K562 (cell line): ENCODE data around the gene TSPAN14. TPM values are rescaled to one million over a fixed set of nuclear protein-coding genes. Genes with fewer than 3 reads are reported as not detected.

Experiments
- ATAC-seq: fragments of 200-7000 bp; cut with Tn5 transposase; 3 replicates; pipeline ENCODE4 v1.9.1; 2020; ENCODE audit warnings: moderate library complexity
- BruUV-seq: library from RNA; stranded (reverse); fragments of 400-500 nt; replicated peaks from 2 replicates; lab custom pipeline; 2021; lab: Mats Ljungman, UMichigan
- CTCF ChIA-PET: fragments of 300-600 bp; formaldehyde crosslinking; extraction: SDS; loops from one replicate; lab custom pipeline; 2021; ENCODE audit warnings: low intra/inter-chr PET ratio; lab: Yijun Ruan, JAX
- POLR2A ChIA-PET: fragments of 300-600, 350-650 bp; sonication (Branson Sonifier 250); formaldehyde crosslinking; extraction: SDS; loops from one replicate; lab custom pipeline; 2021; ENCODE audit warnings: antibody characterized with exemption, inconsistent platforms; lab: Yijun Ruan, JAX
- DNase-seq, 4 experiments: peaks; one replicate each; pipeline versions ENCODE4 v3.0.0 to v3.0.0-alpha.2; 2011 to 2018; ENCODE audit warnings: low spot score in 3 of 4, mixed read lengths in 3 of 4; ENCODE audit errors: extremely low read depth in 1 of 4
- FAIRE-seq: peaks from 2 replicates; lab custom pipeline; 2011; peaks lifted over from hg19 to GRCh38; lab: Jason Lieb, UNC
- H2AFZ ChIP-seq: 2 replicates; pipeline ENCODE4 v1.6.0; 2011; ENCODE audit warnings: low read depth, low read length, control low read depth, inconsistent platforms
- H3K27ac ChIP-seq: fragments of 200-600 bp; 3 replicates; pipeline ENCODE4 v1.8.0; 2011; ENCODE audit warnings: low read depth, mild to moderate bottlenecking, control low read depth, inconsistent platforms, low read length, moderate library complexity, mixed read lengths; ENCODE audit errors: extremely low read depth
- H3K27me3 ChIP-seq, 2 experiments: fragments of 300-600 bp in 1 of 2; 2 replicates in 1 of 2; 3 replicates in 1 of 2; pipeline versions ENCODE4 v1.6.0 to v1.8.0; 2011; ENCODE audit warnings: inconsistent platforms in 2 of 2, low read length in 2 of 2, mild to moderate bottlenecking in 1 of 2, mixed read lengths in 1 of 2, moderate library complexity in 1 of 2; ENCODE audit not compliant: control insufficient read depth in 2 of 2, insufficient read depth in 2 of 2
- H3K36me3 ChIP-seq: fragments of 300-600 bp; 3 replicates; pipeline ENCODE4 v1.8.0; 2011; ENCODE audit warnings: mild to moderate bottlenecking, low read length, inconsistent platforms; ENCODE audit not compliant: control insufficient read depth, insufficient read depth
- H3K4me1 ChIP-seq, 2 experiments: fragments of 200-600 bp in 1 of 2; replicated peaks in 1 of 2; 2 replicates in 1 of 2; 3 replicates in 1 of 2; pipeline versions ENCODE4 v1.5.1 to v1.8.0; 2011; ENCODE audit warnings: inconsistent platforms in 2 of 2, low read length in 2 of 2, mild to moderate bottlenecking in 1 of 2, mixed read lengths in 1 of 2, moderate library complexity in 1 of 2; ENCODE audit not compliant: control insufficient read depth in 2 of 2, insufficient read depth in 2 of 2
- H3K4me2 ChIP-seq: 2 replicates; pipeline ENCODE4 v1.6.1; 2011; ENCODE audit warnings: low read length, control low read depth, inconsistent platforms, mixed read lengths; ENCODE audit not compliant: insufficient read depth
- H3K4me3 ChIP-seq: fragments of 200-600 bp; sonication (generic), shearing (Covaris generic); 2 replicates; pipeline ENCODE4 v1.5.1; 2016; ENCODE audit warnings: control low read depth, inconsistent platforms
- H3K79me2 ChIP-seq: fragments of 200-600 bp; 3 replicates; pipeline ENCODE4 v1.8.0; 2011; ENCODE audit warnings: low read length, inconsistent platforms; ENCODE audit not compliant: control insufficient read depth, insufficient read depth
- H3K9ac ChIP-seq, 2 experiments: 2 replicates each; pipeline versions ENCODE4 v1.6.0 to v1.6.1; 2011; ENCODE audit warnings: low read depth in 2 of 2, low read length in 2 of 2, control low read depth in 1 of 2, inconsistent platforms in 1 of 2, mild to moderate bottlenecking in 1 of 2, mixed read lengths in 1 of 2; ENCODE audit not compliant: insufficient read depth in 1 of 2
- H3K9me1 ChIP-seq: one replicate; pipeline ENCODE4 v1.6.0; 2011; ENCODE audit warnings: inconsistent platforms, mild to moderate bottlenecking, low read length, moderate library complexity; ENCODE audit not compliant: control insufficient read depth, insufficient read depth
- H3K9me3 ChIP-seq: replicated peaks from 2 replicates; pipeline ENCODE4 v1.5.1; 2011; ENCODE audit warnings: low read depth, low read length, inconsistent platforms; ENCODE audit not compliant: control insufficient read depth, insufficient read depth
- H4K20me1 ChIP-seq: replicated peaks from 2 replicates; pipeline ENCODE4 v1.6.1; 2011; ENCODE audit warnings: low read length, inconsistent platforms, mixed read lengths; ENCODE audit not compliant: control insufficient read depth, insufficient read depth
- DLX4 ChIP-seq: fragments of 250-450 bp; sonication (Bioruptor Pico); IDR thresholded peaks from 2 replicates; pipeline ENCODE4 v1.6.1; 2021; ENCODE audit warnings: mild to moderate bottlenecking
- ELF2 ChIP-seq: fragments of 250-450 bp; sonication (Bioruptor Pico); IDR thresholded peaks from 2 replicates; pipeline ENCODE4 v1.5.0; 2021; ENCODE audit warnings: mild to moderate bottlenecking
- HNRNPUL1 ChIP-seq: fragments of 200-400 bp; formaldehyde crosslinking; IDR thresholded peaks from 2 replicates; pipeline ENCODE4 v1.6.1; 2017; ENCODE audit warnings: low read length
- KDM1A ChIP-seq, 2 experiments: fragments of 450-650 bp; IDR thresholded peaks; 2 replicates each; pipeline ENCODE4 v1.6.1; 2016; ENCODE audit warnings: mild to moderate bottlenecking in 2 of 2
- POU5F1 ChIP-seq: fragments of 150-350 bp; IDR thresholded peaks from 2 replicates; pipeline ENCODE4 v1.6.1; 2014; ENCODE audit warnings: borderline replicate concordance, low read length, low read depth, mild to moderate bottlenecking; ENCODE audit not compliant: partially characterized antibody
- SIX5 ChIP-seq, 2 experiments: IDR thresholded peaks; 2 replicates each; pipeline ENCODE4 v1.6.1; 2011; ENCODE audit warnings: low read length in 2 of 2, borderline replicate concordance in 1 of 2, low read depth in 1 of 2, mild to moderate bottlenecking in 1 of 2, moderate library complexity in 1 of 2; ENCODE audit not compliant: insufficient read depth in 1 of 2
- TBL1XR1 ChIP-seq, 2 experiments: IDR thresholded peaks; 2 replicates each; pipeline ENCODE4 v1.6.1; 2012; ENCODE audit warnings: improper control_type of control experiment in 2 of 2, low read length in 2 of 2, mild to moderate bottlenecking in 1 of 2
- TCFL5 ChIP-seq: fragments of 250-450 bp; sonication (Bioruptor Pico); conservative IDR thresholded peaks from 2 replicates; pipeline ENCODE4 v1.6.1; 2021; ENCODE audit warnings: mild to moderate bottlenecking, moderate library complexity, matching md5 sums
- TFAM ChIP-seq: fragments of 250-450 bp; sonication (Bioruptor Pico); conservative IDR thresholded peaks from 2 replicates; pipeline ENCODE4 v1.5.0; 2021; ENCODE audit warnings: mild to moderate bottlenecking, moderate library complexity
- TOE1 ChIP-seq, 2 experiments: fragments of 450-650 bp in 1 of 2; sonication (generic) in 1 of 2; formaldehyde crosslinking in 1 of 2; IDR thresholded peaks; 2 replicates each; pipeline versions ENCODE4 v1.7.1 to v1.8.0; 2016 to 2022; ENCODE audit warnings: borderline replicate concordance in 2 of 2, mild to moderate bottlenecking in 2 of 2, antibody characterized with exemption in 1 of 2, inconsistent platforms in 1 of 2, low read depth in 1 of 2, missing genetic modification reagents in 1 of 2, moderate library complexity in 1 of 2
- ZNF778 ChIP-seq: fragments of 450-650 bp; formaldehyde crosslinking; IDR thresholded peaks from 2 replicates; pipeline ENCODE4 v1.4.0; 2020; ENCODE audit warnings: mild to moderate bottlenecking, moderate library complexity
- WGBS: fragments of 100-300 bp; shearing (Covaris generic); methylation state at CpG from one replicate; pipeline ENCODE4 v1.1.6; 2016; ENCODE audit warnings: low coverage, mixed read lengths; ENCODE audit not compliant: insufficient coverage; ENCODE audit errors: missing lambda C conversion rate; 5-methylcytosine and 5-hydroxymethylcytosine counted together
- in situ Hi-C: fragments of 300-500 bp; cut with MboI; formaldehyde crosslinking; loops from 4 replicates; pipeline ENCODE4 v1.15.0; 2018; ENCODE audit warnings: inconsistent platforms, mixed read lengths
- intact Hi-C: fragments of 100-400 bp; cut with micrococcal nuclease; formaldehyde crosslinking; loops from 2 replicates; pipeline ENCODE4 v1.14.2; 2022
- polyA plus RNA-seq, 8 experiments: library from polyadenylated mRNA; depleted of rRNA in 4 of 8; stranded (reverse) in 5 of 8; unstranded in 3 of 8; fragments of >200 nt; fragmentation: Nextera tagmentation in 2 of 8; fragmentation: Illumina TruSeq in 1 of 8; extraction: Ambion mirVana in 2 of 8; extraction: Trizol in 1 of 8; gene quantifications; 2 replicates each; pipeline versions ENCODE4 v1.2.1 to v1.2.3, GENCODE V29; 2011 to 2014; ENCODE audit warnings: inconsistent platforms in 1 of 8, missing spikeins in 1 of 8
- total RNA-seq, 7 experiments: library from RNA; depleted of rRNA in 6 of 7; stranded (reverse); fragments of >200 nt in 6 of 7; fragmentation: Illumina TruSeq in 2 of 7; extraction: Trizol in 2 of 7; gene quantifications; 2 replicates each; pipeline versions ENCODE4 v1.2.1 to v1.2.3, GENCODE V29; 2011 to 2021; ENCODE audit warnings: low replicate concordance in 1 of 7
- TF ChIP-seq, protein P1 (sequence below): fragments of 250-450 bp; sonication (Bioruptor Pico); IDR thresholded peaks from 2 replicates; pipeline ENCODE4 v1.5.0; 2021
- TF ChIP-seq, protein P2 (sequence below): fragments of 250-450 bp; sonication (Bioruptor Pico); IDR thresholded peaks from 2 replicates; pipeline ENCODE4 v1.5.0; 2022; ENCODE audit warnings: mild to moderate bottlenecking
- TF ChIP-seq, protein P3 (sequence below): fragments of 250-450 bp; sonication (Bioruptor Pico); IDR thresholded peaks from 2 replicates; pipeline ENCODE4 v1.8.0; 2021; ENCODE audit warnings: borderline replicate concordance, mild to moderate bottlenecking, moderate library complexity; ENCODE audit not compliant: poor library complexity, severe bottlenecking

The TSPAN14 gene
- total and polyA plus RNA-seq, 9 of the 15 experiments (the other 6 are each of a cell fraction or from before 2014, with no cell fraction given): 5.8 to 92.9 (median 23.3) TPM

DNA sequence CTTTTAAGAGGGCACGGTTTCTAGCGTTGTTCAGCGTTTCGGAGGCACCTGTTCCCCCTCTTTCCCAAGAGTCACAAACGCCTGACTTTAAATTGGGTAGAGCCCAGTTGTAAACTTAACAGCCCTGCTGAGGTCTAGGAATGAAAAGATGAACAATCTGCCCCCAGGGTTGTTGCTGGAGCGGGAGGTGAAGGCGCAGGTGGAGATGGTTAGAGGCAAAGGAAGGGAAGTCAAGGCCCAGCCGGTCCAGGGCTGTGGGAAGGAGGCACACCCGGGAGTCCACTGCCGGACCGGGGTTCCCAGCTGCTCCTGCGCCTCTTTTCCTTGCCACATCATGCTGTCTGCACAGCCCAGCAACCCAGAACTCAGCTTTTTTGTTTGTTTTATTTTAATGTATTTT is 45.0 kb upstream of the TSPAN14 start:
- no TSS peak for BruUV-seq
- FAIRE-seq (no peak), DNase-seq (no peak)
- Histone ChIP-seq H3K79me2 (no peaks in the 10 kb centered on the region), H3K9me1 (no peaks in the 10 kb centered on the region), H3K27me3 (peaks cover 13 to 31% of the 10 kb centered on the region in 2 experiments), H3K9ac (no peak overlapping the region), H3K4me1 (peaks cover 16 to 17% of the 10 kb centered on the region in 2 experiments), H4K20me1 (no peaks in the 10 kb centered on the region), H3K27ac (no peak overlapping the region), H2AFZ (no peak overlapping the region)
- in situ Hi-C loops (no loop called here), intact Hi-C loops (no loop called here)
- POLR2A ChIA-PET: interaction anchor here (0.5 to 0.8 kb wide), 2 partner anchors 92 to 237 kb away, joined by 3 read pairs; no protein-coding TSS in a partner anchor
- TF ChIP-seq, protein P1, sequence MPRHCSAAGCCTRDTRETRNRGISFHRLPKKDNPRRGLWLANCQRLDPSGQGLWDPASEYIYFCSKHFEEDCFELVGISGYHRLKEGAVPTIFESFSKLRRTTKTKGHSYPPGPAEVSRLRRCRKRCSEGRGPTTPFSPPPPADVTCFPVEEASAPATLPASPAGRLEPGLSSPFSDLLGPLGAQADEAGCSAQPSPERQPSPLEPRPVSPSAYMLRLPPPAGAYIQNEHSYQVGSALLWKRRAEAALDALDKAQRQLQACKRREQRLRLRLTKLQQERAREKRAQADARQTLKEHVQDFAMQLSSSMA (CRISPR knock-in tag): no peak
- TF ChIP-seq SIX5 (IDR thresholded peaks at IDR 0.05; ENCODE audit: borderline replicate concordance in 1 of 2, insufficient read depth in 1 of 2, low read depth in 1 of 2, low read length in 2 of 2) (no peak), ZNF778 (CRISPR knock-in tag) (no peak), ELF2 (no peak), KDM1A (IDR thresholded peaks at IDR 0.05) (no peak), TOE1 (IDR thresholded peaks at IDR 0.05; ENCODE audit: borderline replicate concordance) (no peak), TOE1 (CRISPR knock-in tag; IDR thresholded peaks at IDR 0.05; ENCODE audit: borderline replicate concordance, low read depth) (no peak), POU5F1 (no peak), DLX4 (CRISPR knock-in tag) (no peak), TCFL5 (no peak), TBL1XR1 (IDR thresholded peaks at IDR 0.05; ENCODE audit: low read length in 2 of 2) (no peak), HNRNPUL1 (no peak), TFAM (no peak)
- TF ChIP-seq, protein P2, sequence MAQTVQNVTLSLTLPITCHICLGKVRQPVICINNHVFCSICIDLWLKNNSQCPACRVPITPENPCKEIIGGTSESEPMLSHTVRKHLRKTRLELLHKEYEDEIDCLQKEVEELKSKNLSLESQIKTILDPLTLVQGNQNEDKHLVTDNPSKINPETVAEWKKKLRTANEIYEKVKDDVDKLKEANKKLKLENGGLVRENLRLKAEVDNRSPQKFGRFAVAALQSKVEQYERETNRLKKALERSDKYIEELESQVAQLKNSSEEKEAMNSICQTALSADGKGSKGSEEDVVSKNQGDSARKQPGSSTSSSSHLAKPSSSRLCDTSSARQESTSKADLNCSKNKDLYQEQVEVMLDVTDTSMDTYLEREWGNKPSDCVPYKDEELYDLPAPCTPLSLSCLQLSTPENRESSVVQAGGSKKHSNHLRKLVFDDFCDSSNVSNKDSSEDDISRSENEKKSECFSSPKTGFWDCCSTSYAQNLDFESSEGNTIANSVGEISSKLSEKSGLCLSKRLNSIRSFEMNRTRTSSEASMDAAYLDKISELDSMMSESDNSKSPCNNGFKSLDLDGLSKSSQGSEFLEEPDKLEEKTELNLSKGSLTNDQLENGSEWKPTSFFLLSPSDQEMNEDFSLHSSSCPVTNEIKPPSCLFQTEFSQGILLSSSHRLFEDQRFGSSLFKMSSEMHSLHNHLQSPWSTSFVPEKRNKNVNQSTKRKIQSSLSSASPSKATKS (CRISPR knock-in tag): no peak
- TF ChIP-seq, protein P3, sequence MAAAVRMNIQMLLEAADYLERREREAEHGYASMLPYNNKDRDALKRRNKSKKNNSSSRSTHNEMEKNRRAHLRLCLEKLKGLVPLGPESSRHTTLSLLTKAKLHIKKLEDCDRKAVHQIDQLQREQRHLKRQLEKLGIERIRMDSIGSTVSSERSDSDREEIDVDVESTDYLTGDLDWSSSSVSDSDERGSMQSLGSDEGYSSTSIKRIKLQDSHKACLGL: no peak
- TF ChIP-seq, all 486 proteins: peak for 0
- Histone ChIP-seq H3K4me3 (no peak overlapping the region), H3K9me3 (no peaks in the 10 kb centered on the region), H3K36me3 (no peaks in the 10 kb centered on the region), H3K4me2 (no peak overlapping the region)
- CTCF ChIA-PET: no interaction called here
- no peak for ATAC-seq
- 21% methylated on average over 12 of the region's 12 CpGs for WGBS
